H9 (cell line): Measurements from ENCODE around the gene PLEKHG1. TPM values are rescaled to one million over a fixed set of nuclear protein-coding genes. Genes with fewer than 3 reads are reported as not detected.

Source experiments
- DNase-seq: peaks from one replicate; pipeline ENCODE4 v3.0.0-alpha.2; 2017
- H2AFZ ChIP-seq: one replicate; pipeline ENCODE4 v1.6.1; 2013; ENCODE audit warnings: mild to moderate bottlenecking, low read length, control low read depth, moderate library complexity
- H2AK5ac ChIP-seq: 2 replicates; pipeline ENCODE4 v1.6.1; 2013; ENCODE audit warnings: low read length, control low read depth, mixed read lengths; ENCODE audit not compliant: insufficient read length
- H2BK120ac ChIP-seq: one replicate; pipeline ENCODE4 v1.6.1; 2013; ENCODE audit warnings: low read depth, mild to moderate bottlenecking, low read length, control low read depth, inconsistent platforms; ENCODE audit not compliant: poor library complexity, severe bottlenecking
- H2BK12ac ChIP-seq: 2 replicates; pipeline ENCODE4 v1.6.1; 2013; ENCODE audit warnings: low read length, control low read depth, mixed read lengths, low read depth; ENCODE audit not compliant: insufficient read length
- H2BK15ac ChIP-seq: 2 replicates; pipeline ENCODE4 v1.6.1; 2013; ENCODE audit warnings: low read depth, low read length, control low read depth
- H2BK20ac ChIP-seq: one replicate; pipeline ENCODE4 v1.6.1; 2013; ENCODE audit warnings: low read depth, mild to moderate bottlenecking, low read length, control low read depth, inconsistent platforms; ENCODE audit not compliant: poor library complexity, severe bottlenecking
- H2BK5ac ChIP-seq: 2 replicates; pipeline ENCODE4 v1.6.1; 2013; ENCODE audit warnings: low read length, control low read depth, mixed read lengths; ENCODE audit not compliant: insufficient read length
- H3K14ac ChIP-seq: 2 replicates; pipeline ENCODE4 v1.6.1; 2013; ENCODE audit warnings: low read length, control low read depth; ENCODE audit not compliant: insufficient read depth
- H3K18ac ChIP-seq: 2 replicates; pipeline ENCODE4 v1.6.1; 2013; ENCODE audit warnings: low read depth, mild to moderate bottlenecking, mixed read lengths, low read length, control low read depth; ENCODE audit not compliant: insufficient read length
- H3K23ac ChIP-seq: 2 replicates; pipeline ENCODE4 v1.6.1; 2013; ENCODE audit warnings: low read length, control low read depth, mixed read lengths, low read depth; ENCODE audit not compliant: insufficient read length
- H3K23me2 ChIP-seq: 2 replicates; pipeline ENCODE4 v1.6.1; 2013; ENCODE audit warnings: low read depth, mild to moderate bottlenecking, mixed read lengths, low read length, control low read depth; ENCODE audit not compliant: insufficient read length, poor library complexity, severe bottlenecking
- H3K27ac ChIP-seq: 2 replicates; pipeline ENCODE4 v1.5.1; 2013; ENCODE audit warnings: low read length, control low read depth, mixed read lengths, low read depth; ENCODE audit not compliant: insufficient read length
- H3K27me3 ChIP-seq: 2 replicates; pipeline ENCODE4 v1.6.1; 2013; ENCODE audit warnings: low read length, control low read depth, inconsistent platforms; ENCODE audit not compliant: insufficient read depth
- H3K4ac ChIP-seq: 2 replicates; pipeline ENCODE4 v1.6.1; 2013; ENCODE audit warnings: low read depth, mild to moderate bottlenecking, control low read depth, inconsistent platforms, low read length, moderate library complexity
- H3K4me1 ChIP-seq: 2 replicates; pipeline ENCODE4 v1.6.1; 2013; ENCODE audit warnings: low read length, control low read depth, inconsistent platforms; ENCODE audit not compliant: insufficient read depth
- H3K4me2 ChIP-seq: 2 replicates; pipeline ENCODE4 v1.6.1; 2013; ENCODE audit warnings: low read length, control low read depth, mixed read lengths; ENCODE audit not compliant: insufficient read length, insufficient read depth
- H3K56ac ChIP-seq: 2 replicates; pipeline ENCODE4 v1.6.1; 2013; ENCODE audit warnings: low read depth, mild to moderate bottlenecking, mixed read lengths, low read length, control low read depth; ENCODE audit not compliant: insufficient read length
- H3K79me1 ChIP-seq: 2 replicates; pipeline ENCODE4 v1.6.1; 2013; ENCODE audit warnings: low read depth, mild to moderate bottlenecking, moderate library complexity, low read length, control low read depth, inconsistent platforms; ENCODE audit not compliant: insufficient read depth, poor library complexity, severe bottlenecking
- H3K79me2 ChIP-seq: 2 replicates; pipeline ENCODE4 v1.6.1; 2013; ENCODE audit warnings: low read length, control low read depth, inconsistent platforms; ENCODE audit not compliant: insufficient read depth
- H3K9ac ChIP-seq: 2 replicates; pipeline ENCODE4 v1.6.1; 2013; ENCODE audit warnings: low read length, control low read depth, mixed read lengths; ENCODE audit not compliant: insufficient read length; ENCODE audit errors: extremely low read depth
- H3K9me3 ChIP-seq: one replicate; pipeline ENCODE4 v1.6.1; 2013; ENCODE audit warnings: low read depth, low read length, inconsistent platforms; ENCODE audit not compliant: control insufficient read depth
- H3T11ph ChIP-seq: one replicate; pipeline ENCODE4 v1.6.1; 2013; ENCODE audit warnings: mild to moderate bottlenecking, low read length, control low read depth, inconsistent platforms
- H4K20me1 ChIP-seq: one replicate; pipeline ENCODE4 v1.6.1; 2013; ENCODE audit not compliant: control insufficient read depth, insufficient read length, insufficient read depth
- H4K5ac ChIP-seq: 2 replicates; pipeline ENCODE4 v1.6.1; 2013; ENCODE audit warnings: low read depth, mild to moderate bottlenecking, mixed read lengths, low read length, control low read depth; ENCODE audit not compliant: insufficient read length
- H4K8ac ChIP-seq: replicated peaks from 2 replicates; pipeline ENCODE4 v1.6.1; 2013; ENCODE audit warnings: low read length, control low read depth, mixed read lengths, low read depth; ENCODE audit not compliant: insufficient read length
- H4K91ac ChIP-seq: 2 replicates; pipeline ENCODE4 v1.6.1; 2013; ENCODE audit warnings: low read depth, mild to moderate bottlenecking, moderate library complexity, mixed read lengths, low read length, control low read depth; ENCODE audit not compliant: insufficient read length
- H3K27ac Mint-ChIP-seq, 3 experiments: 2 replicates in 2 of 3; 3 replicates in 1 of 3; pipeline ENCODE4 v1.8.0; 2020 to 2021; ENCODE audit warnings: mixed read lengths in 3 of 3, mild to moderate bottlenecking in 1 of 3, moderate library complexity in 1 of 3
- H3K27me3 Mint-ChIP-seq: 2 replicates; pipeline ENCODE4 v1.8.0; 2021; ENCODE audit warnings: low read depth, mild to moderate bottlenecking, moderate library complexity, mixed read lengths
- H3K36me3 Mint-ChIP-seq, 3 experiments: 2 replicates in 2 of 3; 3 replicates in 1 of 3; pipeline ENCODE4 v1.8.0; 2020 to 2021; ENCODE audit warnings: low read depth in 3 of 3, mixed read lengths in 3 of 3; ENCODE audit not compliant: insufficient read depth in 1 of 3
- H3K4me1 Mint-ChIP-seq, 2 experiments: 2 replicates each; pipeline ENCODE4 v1.8.0; 2020; ENCODE audit warnings: mixed read lengths in 2 of 2
- H3K4me3 Mint-ChIP-seq, 2 experiments: 2 replicates in 1 of 2; 3 replicates in 1 of 2; pipeline ENCODE4 v1.8.0; 2020 to 2021; ENCODE audit warnings: mild to moderate bottlenecking in 2 of 2, mixed read lengths in 2 of 2, moderate library complexity in 1 of 2
- H3K9me3 Mint-ChIP-seq, 2 experiments: 2 replicates in 1 of 2; 3 replicates in 1 of 2; pipeline ENCODE4 v1.8.0; 2020; ENCODE audit warnings: mild to moderate bottlenecking in 2 of 2, mixed read lengths in 2 of 2, moderate library complexity in 1 of 2
- CTCF ChIP-seq: fragments of 200-600 bp; sonication (generic); conservative IDR thresholded peaks from 3 replicates; pipeline ENCODE4 v1.8.0; 2021; ENCODE audit warnings: antibody characterized with exemption, mild to moderate bottlenecking
- WGBS: extraction: QIAGEN DNeasy Blood & Tissue Kit; methylation state at CpG from one replicate; pipeline ENCODE4 v1.1.7; 2013; ENCODE audit warnings: missing lambda C conversion rate, low lambda C conversion rate, mixed read lengths; ENCODE audit not compliant: insufficient read length; ENCODE audit errors: extremely low coverage; 5-methylcytosine and 5-hydroxymethylcytosine counted together
- total RNA-seq: library from RNA; stranded (reverse); gene quantifications from 2 replicates; pipeline ENCODE4 v1.2.1, GENCODE V29; 2021

The PLEKHG1 gene
- total RNA-seq, 1 experiment from 2014 or later = 1.0 TPM

DNA sequence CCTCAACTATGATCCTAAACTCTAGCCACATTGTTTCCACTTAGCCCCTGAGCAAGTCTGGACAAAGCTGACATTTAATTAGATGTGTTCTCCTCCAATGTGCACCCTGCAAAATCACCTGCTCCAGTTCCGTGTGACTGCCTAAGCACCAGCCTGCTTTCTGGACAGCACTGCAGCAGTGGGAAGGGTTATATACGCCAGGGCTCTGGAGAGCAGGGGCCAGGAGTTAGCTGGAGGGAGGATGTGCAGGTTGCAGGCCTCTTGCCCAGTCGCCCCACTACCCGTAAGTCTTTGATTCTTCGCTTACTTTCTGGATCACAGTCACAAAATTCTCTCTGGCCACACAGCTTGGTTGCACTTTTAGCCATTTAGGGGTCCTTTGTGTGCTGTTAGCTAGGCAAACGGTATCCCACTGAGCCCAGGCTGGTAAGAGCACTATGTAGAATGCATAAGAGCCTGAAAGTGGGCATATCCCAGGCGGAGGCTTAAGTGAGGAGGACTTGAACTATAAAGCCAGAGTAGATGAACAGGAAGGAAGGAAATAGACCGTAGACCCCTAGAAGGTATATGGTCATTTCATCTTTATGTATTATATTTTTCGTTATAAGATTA, 10.7 kb upstream of the PLEKHG1 start:
- Histone ChIP-seq H3K4me1 (no peaks in the 10 kb centered on the region), H3K9me3 (no peaks in the 10 kb centered on the region), H2AFZ (no peak overlapping the region), H3K27ac (no peak overlapping the region), H2BK20ac (no peak overlapping the region), H2BK120ac (no peak overlapping the region), H2AK5ac (no peak overlapping the region), H3T11ph (no peak overlapping the region), H3K9ac (no peak overlapping the region), H3K56ac (no peak overlapping the region), H4K8ac (no peak overlapping the region), H3K79me1 (no peaks in the 10 kb centered on the region), H2BK12ac (no peak overlapping the region), H4K91ac (no peak overlapping the region), H4K20me1 (no peaks in the 10 kb centered on the region), H3K27me3 (no peaks in the 10 kb centered on the region), H3K14ac (no peak overlapping the region), H2BK5ac (no peak overlapping the region), H3K23me2 (no peaks in the 10 kb centered on the region), H3K18ac (no peak overlapping the region), H3K23ac (no peak overlapping the region), H3K79me2 (no peaks in the 10 kb centered on the region), H3K4ac (no peak overlapping the region), H2BK15ac (no peak overlapping the region), H3K4me2 (no peak overlapping the region), H4K5ac (no peak overlapping the region)
- no peak for DNase-seq
- no peak for TF ChIP-seq CTCF
- H3K9me3 Mint-ChIP-seq = no peaks in the 10 kb centered on the region; a peak in 1 of 5 replicates
- H3K27me3 Mint-ChIP-seq = peaks cover 14% of the 10 kb centered on the region
- no CpG with 5 or more reads among the region's 9 CpGs for WGBS
- H3K27ac Mint-ChIP-seq = no peak overlapping the region
- peaks cover 6 to 8% of the 10 kb centered on the region in 2 experiments; a peak in 3 of 4 replicates for H3K4me1 Mint-ChIP-seq
- no peak overlapping the region for H3K4me3 Mint-ChIP-seq
- H3K36me3 Mint-ChIP-seq = no peaks in the 10 kb centered on the region
